ENCODE data around the gene PLXNA1.

DNA sequence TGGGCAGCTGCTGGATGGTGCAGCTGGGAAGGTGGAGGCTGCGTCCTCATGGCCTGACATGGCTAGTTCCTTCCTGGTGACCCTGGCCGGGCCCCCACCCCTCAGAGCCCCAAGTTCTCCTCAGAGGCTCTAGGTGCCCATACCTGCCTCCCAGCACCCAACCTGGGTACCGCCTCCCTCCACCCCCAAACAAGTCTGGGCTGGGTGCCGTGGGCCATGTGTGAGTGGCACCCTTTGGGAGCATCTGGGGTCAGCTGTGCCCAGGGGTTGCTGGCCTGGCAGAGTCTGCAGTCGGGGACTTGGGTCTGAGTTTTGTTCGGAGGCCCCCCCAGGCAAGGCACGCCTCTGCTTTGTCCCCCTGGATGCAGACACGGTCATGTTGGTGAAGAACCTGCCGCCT is 10.5 kb downstream of the PLXNA1 start:
- TF ChIP-seq, protein P1, sequence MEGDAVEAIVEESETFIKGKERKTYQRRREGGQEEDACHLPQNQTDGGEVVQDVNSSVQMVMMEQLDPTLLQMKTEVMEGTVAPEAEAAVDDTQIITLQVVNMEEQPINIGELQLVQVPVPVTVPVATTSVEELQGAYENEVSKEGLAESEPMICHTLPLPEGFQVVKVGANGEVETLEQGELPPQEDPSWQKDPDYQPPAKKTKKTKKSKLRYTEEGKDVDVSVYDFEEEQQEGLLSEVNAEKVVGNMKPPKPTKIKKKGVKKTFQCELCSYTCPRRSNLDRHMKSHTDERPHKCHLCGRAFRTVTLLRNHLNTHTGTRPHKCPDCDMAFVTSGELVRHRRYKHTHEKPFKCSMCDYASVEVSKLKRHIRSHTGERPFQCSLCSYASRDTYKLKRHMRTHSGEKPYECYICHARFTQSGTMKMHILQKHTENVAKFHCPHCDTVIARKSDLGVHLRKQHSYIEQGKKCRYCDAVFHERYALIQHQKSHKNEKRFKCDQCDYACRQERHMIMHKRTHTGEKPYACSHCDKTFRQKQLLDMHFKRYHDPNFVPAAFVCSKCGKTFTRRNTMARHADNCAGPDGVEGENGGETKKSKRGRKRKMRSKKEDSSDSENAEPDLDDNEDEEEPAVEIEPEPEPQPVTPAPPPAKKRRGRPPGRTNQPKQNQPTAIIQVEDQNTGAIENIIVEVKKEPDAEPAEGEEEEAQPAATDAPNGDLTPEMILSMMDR (IDR thresholded peaks at IDR 0.05) = no peak
- TF ChIP-seq POLR2A (IDR thresholded peaks at IDR 0.05) = no peak

Measured in uterus (tissue), 2 donors.